Right lung (tissue), 5 donors: ENCODE data around the gene ZNF773. TPM values are rescaled to one million over a fixed set of nuclear protein-coding genes. Genes with fewer than 3 reads are reported as not detected.

Experiments used
- DNase-seq, 2 donors: peaks; one replicate each; pipeline ENCODE4 v3.0.0-alpha.2; 2013
- polyA plus RNA-seq, 5 donors: library from polyadenylated mRNA; unstranded; fragments of 120-200 nt; gene quantifications; one replicate each; pipeline versions ENCODE4 v1.2.1 to v1.2.3, GENCODE V29; 2013; ENCODE audit warnings: inconsistent platforms in 1 of 5, low replicate concordance in 1 of 5; ENCODE audit not compliant: insufficient read length in 5 of 5, insufficient read depth in 1 of 5

The ZNF773 gene
- polyA plus RNA-seq, 5 donors = 12.1 to 17.5 (median 16.5) TPM

GRCh38 chr19:57557659-57558058 is 57.9 kb downstream of the ZNF773 start:
- DNase-seq = no peak

Other genes starting within 250 kb of the ZNF773 start
- 1 to 10 TPM; 1.8 to 5.5 (median 3.8) TPM for gene ZNF460, start 219.5 kb upstream of the ZNF773 start, polyA plus RNA-seq
- gene ZNF543, start 179.5 kb upstream of the ZNF773 start, polyA plus RNA-seq = 10 to 100 TPM in 3 of 5 donors, 1 to 10 TPM in 2; 7.2 to 11.6 (median 10.1) TPM
- 10 to 100 TPM; 12.5 to 21.0 (median 17.1) TPM for gene ZNF304, start 148.7 kb upstream of the ZNF773 start, polyA plus RNA-seq
- 10 to 100 TPM; 12.4 to 17.2 (median 14.5) TPM for gene TRAPPC2B, start 136.4 kb upstream of the ZNF773 start, polyA plus RNA-seq
- gene ZNF547, start 136.4 kb upstream of the ZNF773 start, polyA plus RNA-seq = 10 to 100 TPM in 1 of 5 donors, 1 to 10 TPM in 4; 5.2 to 10.1 (median 6.6) TPM
- 10 to 100 TPM; 25.4 to 49.6 (median 37.1) TPM for gene ZNF548, start 110.1 kb upstream of the ZNF773 start, polyA plus RNA-seq
- gene ZNF17, start 88.8 kb upstream of the ZNF773 start, polyA plus RNA-seq = 10 to 100 TPM in 4 of 5 donors, 1 to 10 TPM in 1; 9.1 to 17.1 (median 15.8) TPM
- 10 to 100 TPM in 4 of 5 donors, 1 to 10 TPM in 1; 8.7 to 13.1 (median 11.9) TPM for gene ZNF749, start 64.6 kb upstream of the ZNF773 start, polyA plus RNA-seq
- gene VN1R1, start 42.8 kb upstream of the ZNF773 start, polyA plus RNA-seq = 1 to 10 TPM; 2.3 to 5.4 (median 4.5) TPM
- gene ZNF772, start 22.4 kb upstream of the ZNF773 start, polyA plus RNA-seq = 10 to 100 TPM in 4 of 5 donors, 1 to 10 TPM in 1; 8.4 to 22.1 (median 19.2) TPM
- 10 to 100 TPM; 19.5 to 32.5 (median 22.7) TPM for gene ZNF419, start 12.2 kb upstream of the ZNF773 start, polyA plus RNA-seq
- 10 to 100 TPM; 15.0 to 21.2 (median 20.1) TPM for gene ZNF549, start 27.4 kb downstream of the ZNF773 start, polyA plus RNA-seq
- 10 to 100 TPM; 16.2 to 31.2 (median 23.6) TPM for gene ZNF550, start 59.9 kb downstream of the ZNF773 start, polyA plus RNA-seq
- gene ZNF416, start 79.0 kb downstream of the ZNF773 start, polyA plus RNA-seq = 1 to 10 TPM; 6.6 to 9.3 (median 8.2) TPM
- gene ZIK1, start 84.2 kb downstream of the ZNF773 start, polyA plus RNA-seq = 10 to 100 TPM; 11.4 to 23.8 (median 17.6) TPM
- 1 to 10 TPM; 4.8 to 7.7 (median 6.0) TPM for gene ZNF530, start 99.9 kb downstream of the ZNF773 start, polyA plus RNA-seq
- gene ZNF134, start 114.3 kb downstream of the ZNF773 start, polyA plus RNA-seq = 10 to 100 TPM; 21.3 to 28.9 (median 26.7) TPM
- 10 to 100 TPM; 31.0 to 45.4 (median 42.8) TPM for gene ZNF211, start 133.2 kb downstream of the ZNF773 start, polyA plus RNA-seq
- gene ZSCAN4, start 169.0 kb downstream of the ZNF773 start, polyA plus RNA-seq = under 1 TPM; 0.13 to 0.18 (median 0.15) TPM
- 10 to 100 TPM; 12.9 to 22.0 (median 18.7) TPM for gene ZNF551, start 182.0 kb downstream of the ZNF773 start, polyA plus RNA-seq
- gene ZNF154, start 209.3 kb downstream of the ZNF773 start, polyA plus RNA-seq = 10 to 100 TPM; 27.8 to 50.7 (median 41.1) TPM
- gene ZNF671, start 227.7 kb downstream of the ZNF773 start, polyA plus RNA-seq = 10 to 100 TPM; 17.5 to 25.8 (median 25.1) TPM
- gene ZNF776, start 246.9 kb downstream of the ZNF773 start, polyA plus RNA-seq = 10 to 100 TPM; 25.0 to 44.2 (median 40.5) TPM